ENCODE results near the gene ZNF778.

ZNF778 gene

GRCh38 chr16:89194340-89195311 is 22.9 kb upstream of the ZNF778 start:
- DNase-seq: no peak

- DNase-seq: no peak
These were observed 21.9 kb upstream of the ZNF778 start for GRCh38 chr16:89195521-89196171.

GRCh38 chr16:89197033-89197632 is 20.4 kb upstream of the ZNF778 start:
- no peak for DNase-seq

GRCh38 chr16:89197633-89198416 is 19.7 kb upstream of the ZNF778 start:
- DNase-seq: no peak

- DNase-seq: no peak
These were observed 18.9 kb upstream of the ZNF778 start for GRCh38 chr16:89198417-89199240.

- no peak for DNase-seq
These were observed 18.0 kb upstream of the ZNF778 start for GRCh38 chr16:89199241-89200123.

- DNase-seq: no peak
These were observed 17.2 kb upstream of the ZNF778 start, which contains the start of gene SLC22A31 for GRCh38 chr16:89200124-89200849. TSS of gene SLC22A31 (minus strand) at chr16:89200537. CDS start at chr16:89200501, 36 bp downstream.

GRCh38 chr16:89200850-89201411 is 16.6 kb upstream of the ZNF778 start:
- DNase-seq: no peak

GRCh38 chr16:89201439-89202377 is 15.8 kb upstream of the ZNF778 start:
- DNase-seq: no peak

GRCh38 chr16:89202422-89203215 is 14.9 kb upstream of the ZNF778 start:
- no peak for DNase-seq

- DNase-seq: no peak
These were observed 9.5 kb upstream of the ZNF778 start for GRCh38 chr16:89207993-89208392.

GRCh38 chr16:89209522-89210044 is 7.9 kb upstream of the ZNF778 start:
- no peak for DNase-seq

GRCh38 chr16:89210165-89210903 is 7.2 kb upstream of the ZNF778 start:
- DNase-seq: no peak

GRCh38 chr16:89210904-89211515 is 6.5 kb upstream of the ZNF778 start:
- no peak for DNase-seq

GRCh38 chr16:89216315-89217137 is 977 bp upstream of the ZNF778 start:
- DNase-seq: no peak

- no peak for DNase-seq
These were observed 440 bp upstream of the ZNF778 start for GRCh38 chr16:89217138-89217387.
